Vagina (tissue), 2 donors: ENCODE results near the gene FLYWCH1.

Experiments used
- POLR2A ChIP-seq, 2 donors: fragments of 450-650 bp; IDR thresholded peaks; one replicate each; pipeline ENCODE4 v1.6.1; 2017; ENCODE audit warnings: antibody characterized with exemption in 2 of 2, mild to moderate bottlenecking in 2 of 2, moderate library complexity in 2 of 2
- POLR2AphosphoS5 ChIP-seq, 2 donors: sonication (generic); formaldehyde crosslinking; IDR thresholded peaks; one replicate each; pipeline ENCODE4 v1.9.0; 2017; ENCODE audit warnings: antibody characterized with exemption in 2 of 2, mild to moderate bottlenecking in 2 of 2, low read depth in 1 of 2; ENCODE audit not compliant: insufficient read depth in 1 of 2
- TF ChIP-seq, protein P1 (sequence below), 3 experiments: fragments of 450-650 bp in 2 of 3; fragments of 200-600 bp in 1 of 3; sonication (generic) in 1 of 3; IDR thresholded peaks; one replicate each; pipeline ENCODE4 v1.5.1; 2017 to 2019; ENCODE audit warnings: antibody characterized with exemption in 3 of 3, mild to moderate bottlenecking in 2 of 3, moderate library complexity in 2 of 3

DNA sequence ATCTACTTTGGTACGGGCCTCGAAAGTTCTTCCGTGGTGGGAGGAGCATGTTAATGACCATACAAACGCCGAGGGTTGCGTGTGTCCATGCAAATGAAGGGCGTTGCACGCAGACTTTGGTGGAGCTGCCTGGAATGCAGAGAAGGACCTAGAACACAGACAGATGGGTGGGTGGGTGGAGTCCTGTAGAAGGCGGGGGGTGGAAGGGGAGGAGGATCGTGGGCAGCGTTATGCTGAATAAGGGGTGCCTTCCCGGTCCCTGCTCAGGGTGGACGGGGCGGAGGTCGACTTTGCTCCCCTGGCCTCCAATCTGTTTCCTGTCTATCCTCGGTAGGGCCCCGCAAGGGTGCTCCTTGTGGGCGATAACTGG, 56.6 kb downstream of the FLYWCH1 start:
- TF ChIP-seq, protein P1, sequence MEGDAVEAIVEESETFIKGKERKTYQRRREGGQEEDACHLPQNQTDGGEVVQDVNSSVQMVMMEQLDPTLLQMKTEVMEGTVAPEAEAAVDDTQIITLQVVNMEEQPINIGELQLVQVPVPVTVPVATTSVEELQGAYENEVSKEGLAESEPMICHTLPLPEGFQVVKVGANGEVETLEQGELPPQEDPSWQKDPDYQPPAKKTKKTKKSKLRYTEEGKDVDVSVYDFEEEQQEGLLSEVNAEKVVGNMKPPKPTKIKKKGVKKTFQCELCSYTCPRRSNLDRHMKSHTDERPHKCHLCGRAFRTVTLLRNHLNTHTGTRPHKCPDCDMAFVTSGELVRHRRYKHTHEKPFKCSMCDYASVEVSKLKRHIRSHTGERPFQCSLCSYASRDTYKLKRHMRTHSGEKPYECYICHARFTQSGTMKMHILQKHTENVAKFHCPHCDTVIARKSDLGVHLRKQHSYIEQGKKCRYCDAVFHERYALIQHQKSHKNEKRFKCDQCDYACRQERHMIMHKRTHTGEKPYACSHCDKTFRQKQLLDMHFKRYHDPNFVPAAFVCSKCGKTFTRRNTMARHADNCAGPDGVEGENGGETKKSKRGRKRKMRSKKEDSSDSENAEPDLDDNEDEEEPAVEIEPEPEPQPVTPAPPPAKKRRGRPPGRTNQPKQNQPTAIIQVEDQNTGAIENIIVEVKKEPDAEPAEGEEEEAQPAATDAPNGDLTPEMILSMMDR (IDR thresholded peaks at IDR 0.05), result no peak
- TF ChIP-seq POLR2AphosphoS5 (IDR thresholded peaks at IDR 0.05; ENCODE audit: insufficient read depth in 1 of 2, low read depth in 1 of 2) (no peak), POLR2A (IDR thresholded peaks at IDR 0.05) (no peak)
